Measurements from ENCODE around the gene KPNA2.
A peak's percentile ranks its signal among the peaks of the same experiment; 100 is the strongest.

Gene KPNA2

GRCh38 chr17:67998466-67998865 is 37.1 kb upstream of the KPNA2 start:
- Histone ChIP-seq H3K9ac (ENCODE audit: low read length) (no peak overlapping the region), H2BK120ac (ENCODE audit: insufficient read depth, low read length, poor library complexity) (no peak overlapping the region), H4K12ac (ENCODE audit: low read depth, low read length) (no peak overlapping the region), H2BK12ac (ENCODE audit: low read length) (no peak overlapping the region), H3K4ac (ENCODE audit: low read depth, low read length) (no peak overlapping the region), H3K27ac (ENCODE audit: low read depth, low read length) (no peak overlapping the region), H3K18ac (ENCODE audit: low read length) (no peak overlapping the region), H3K79me1 (ENCODE audit: low read length) (peaks cover 4% of the 10 kb centered on the region), H3K4me1 (ENCODE audit: control insufficient read depth in 1 of 2, insufficient read depth in 2 of 2, low read length in 2 of 2) (peaks cover 4 to 5% of the 10 kb centered on the region in 2 experiments), H3K23ac (ENCODE audit: low read length) (no peak overlapping the region), H2AK5ac (ENCODE audit: low read length) (no peak overlapping the region), H3K4me2 (ENCODE audit: low read length) (no peak overlapping the region), H3K4me3 (ENCODE audit: low read depth, low read length) (no peak overlapping the region), H3K27me3 (ENCODE audit: insufficient read depth, low read length) (no peaks in the 10 kb centered on the region), H3K14ac (ENCODE audit: low read length) (no peak overlapping the region), H3K36me3 (ENCODE audit: control insufficient read depth in 1 of 2, insufficient read depth in 2 of 2, low read length in 2 of 2) (no peaks in the 10 kb centered on the region), H2BK5ac (ENCODE audit: low read depth, low read length, poor library complexity) (no peak overlapping the region), H4K8ac (ENCODE audit: low read depth, low read length) (no peak overlapping the region), H3K79me2 (ENCODE audit: control insufficient read depth, insufficient read depth, low read length, poor library complexity) (peaks cover 3% of the 10 kb centered on the region), H3K9me3 (ENCODE audit: insufficient read depth, low read depth, low read length) (no peaks in the 10 kb centered on the region), H2AFZ (ENCODE audit: insufficient read depth, low read length, poor library complexity) (no peak overlapping the region), H4K91ac (ENCODE audit: low read depth, low read length) (no peak overlapping the region)
- no peak for DNase-seq
- no CpG with 5 or more reads among the region's 2 CpGs for WGBS (ENCODE audit: extremely low coverage, insufficient coverage, insufficient read length)

GRCh38 chr17:67999291-67999911 is 36.1 kb upstream of the KPNA2 start:
- no CpG with 5 or more reads among the region's 3 CpGs for WGBS (ENCODE audit: extremely low coverage, insufficient coverage, insufficient read length)
- Histone ChIP-seq H3K9me3 (ENCODE audit: insufficient read depth, low read depth, low read length) (no peaks in the 10 kb centered on the region), H3K4me2 (ENCODE audit: low read length) (no peak overlapping the region)

GRCh38 chr17:68004201-68004600 is 31.3 kb upstream of the KPNA2 start:
- no peak overlapping the region for H3K4ac ChIP-seq (ENCODE audit: low read depth, low read length)
- no peaks in the 10 kb centered on the region for H3K27me3 ChIP-seq (ENCODE audit: insufficient read depth, low read length)
- H2BK12ac ChIP-seq (ENCODE audit: low read length): no peak overlapping the region
- no CpG with 5 or more reads among the region's 3 CpGs for WGBS (ENCODE audit: extremely low coverage, insufficient coverage, insufficient read length)
- H2BK5ac ChIP-seq (ENCODE audit: low read depth, low read length, poor library complexity): no peak overlapping the region
- H3K9ac ChIP-seq (ENCODE audit: low read length): no peak overlapping the region
- H3K79me1 ChIP-seq (ENCODE audit: low read length): no peaks in the 10 kb centered on the region
- no peak for DNase-seq
- no peak overlapping the region for H4K91ac ChIP-seq (ENCODE audit: low read depth, low read length)
- H2BK120ac ChIP-seq (ENCODE audit: insufficient read depth, low read length, poor library complexity): no peak overlapping the region
- H3K27ac ChIP-seq (ENCODE audit: low read depth, low read length): no peak overlapping the region
- H3K36me3 ChIP-seq (ENCODE audit: control insufficient read depth in 1 of 2, insufficient read depth in 2 of 2, low read length in 2 of 2): no peaks in the 10 kb centered on the region
- no peak overlapping the region for H4K8ac ChIP-seq (ENCODE audit: low read depth, low read length)
- no peak overlapping the region for H2AFZ ChIP-seq (ENCODE audit: insufficient read depth, low read length, poor library complexity)
- no peak overlapping the region for H3K4me2 ChIP-seq (ENCODE audit: low read length)
- H3K4me3 ChIP-seq (ENCODE audit: low read depth, low read length): no peak overlapping the region
- H3K23ac ChIP-seq (ENCODE audit: low read length): no peak overlapping the region
- no peak overlapping the region for H3K18ac ChIP-seq (ENCODE audit: low read length)
- H2AK5ac ChIP-seq (ENCODE audit: low read length): no peak overlapping the region
- H3K14ac ChIP-seq (ENCODE audit: low read length): no peak overlapping the region
- H3K9me3 ChIP-seq (ENCODE audit: insufficient read depth, low read depth, low read length): no peaks in the 10 kb centered on the region
- no peaks in the 10 kb centered on the region for H3K79me2 ChIP-seq (ENCODE audit: control insufficient read depth, insufficient read depth, low read length, poor library complexity)
- no peaks in the 10 kb centered on the region for H3K4me1 ChIP-seq (ENCODE audit: control insufficient read depth in 1 of 2, insufficient read depth in 2 of 2, low read length in 2 of 2)
- H4K12ac ChIP-seq (ENCODE audit: low read depth, low read length): no peak overlapping the region

More at GRCh38 chr17:67999291-67999911, 36.1 kb upstream of the KPNA2 start:
- Histone ChIP-seq H2AFZ (ENCODE audit: insufficient read depth, low read length, poor library complexity) (no peak overlapping the region), H3K79me2 (ENCODE audit: control insufficient read depth, insufficient read depth, low read length, poor library complexity) (no peaks in the 10 kb centered on the region), H3K23ac (ENCODE audit: low read length) (no peak overlapping the region), H2BK12ac (ENCODE audit: low read length) (no peak overlapping the region), H3K4me3 (ENCODE audit: low read depth, low read length) (no peak overlapping the region), H3K18ac (ENCODE audit: low read length) (no peak overlapping the region), H2BK5ac (ENCODE audit: low read depth, low read length, poor library complexity) (no peak overlapping the region), H2BK120ac (ENCODE audit: insufficient read depth, low read length, poor library complexity) (no peak overlapping the region), H3K36me3 (ENCODE audit: control insufficient read depth in 1 of 2, insufficient read depth in 2 of 2, low read length in 2 of 2) (no peaks in the 10 kb centered on the region), H3K27me3 (ENCODE audit: insufficient read depth, low read length) (no peaks in the 10 kb centered on the region), H3K27ac (ENCODE audit: low read depth, low read length) (no peak overlapping the region), H3K4ac (ENCODE audit: low read depth, low read length) (no peak overlapping the region), H3K14ac (ENCODE audit: low read length) (no peak overlapping the region), H4K8ac (ENCODE audit: low read depth, low read length) (no peak overlapping the region), H4K91ac (ENCODE audit: low read depth, low read length) (no peak overlapping the region), H3K9ac (ENCODE audit: low read length) (no peak overlapping the region), H3K4me1 (ENCODE audit: control insufficient read depth in 1 of 2, insufficient read depth in 2 of 2, low read length in 2 of 2) (peaks cover 4 to 5% of the 10 kb centered on the region in 2 experiments), H4K12ac (ENCODE audit: low read depth, low read length) (no peak overlapping the region), H3K79me1 (ENCODE audit: low read length) (no peaks in the 10 kb centered on the region), H2AK5ac (ENCODE audit: low read length) (no peak overlapping the region)
- DNase-seq: no peak

- Histone ChIP-seq H3K79me1 (ENCODE audit: low read length) (no peaks in the 10 kb centered on the region), H2BK5ac (ENCODE audit: low read depth, low read length, poor library complexity) (no peak overlapping the region), H3K23ac (ENCODE audit: low read length) (no peak overlapping the region), H2AK5ac (ENCODE audit: low read length) (no peak overlapping the region), H3K27ac (ENCODE audit: low read depth, low read length) (no peak overlapping the region), H2AFZ (ENCODE audit: insufficient read depth, low read length, poor library complexity) (no peak overlapping the region), H3K36me3 (ENCODE audit: control insufficient read depth in 1 of 2, insufficient read depth in 2 of 2, low read length in 2 of 2) (no peaks in the 10 kb centered on the region), H4K91ac (ENCODE audit: low read depth, low read length) (no peak overlapping the region), H3K9me3 (ENCODE audit: insufficient read depth, low read depth, low read length) (no peaks in the 10 kb centered on the region), H2BK12ac (ENCODE audit: low read length) (no peak overlapping the region), H3K4ac (ENCODE audit: low read depth, low read length) (no peak overlapping the region), H3K14ac (ENCODE audit: low read length) (no peak overlapping the region), H3K27me3 (ENCODE audit: insufficient read depth, low read length) (no peaks in the 10 kb centered on the region), H3K79me2 (ENCODE audit: control insufficient read depth, insufficient read depth, low read length, poor library complexity) (no peaks in the 10 kb centered on the region), H2BK120ac (ENCODE audit: insufficient read depth, low read length, poor library complexity) (no peak overlapping the region), H4K8ac (ENCODE audit: low read depth, low read length) (no peak overlapping the region), H3K4me1 (ENCODE audit: control insufficient read depth in 1 of 2, insufficient read depth in 2 of 2, low read length in 2 of 2) (no peaks in the 10 kb centered on the region), H3K4me3 (ENCODE audit: low read depth, low read length) (no peak overlapping the region), H3K18ac (ENCODE audit: low read length) (no peak overlapping the region), H3K4me2 (ENCODE audit: low read length) (no peak overlapping the region), H3K9ac (ENCODE audit: low read length) (no peak overlapping the region), H4K12ac (ENCODE audit: low read depth, low read length) (no peak overlapping the region)
- no CpG with 5 or more reads among the region's 6 CpGs for WGBS (ENCODE audit: extremely low coverage, insufficient coverage, insufficient read length)
- peak in 1 of 2 donors; percentile 26 for DNase-seq
Measured at GRCh38 chr17:68006797-68007196, 28.7 kb upstream of the KPNA2 start.

Measured in trophoblast cell (in vitro differentiated cells and primary cell).